Posterior vena cava (tissue), 2 donors: Measurements from ENCODE around the gene COL6A3. TPM values are rescaled to one million over a fixed set of nuclear protein-coding genes. Genes with fewer than 3 reads are reported as not detected.
A peak's percentile ranks its signal among the peaks of the same experiment; 100 is the strongest.
"Not testable (repeated sequence)": the region's sequence is repeated elsewhere in the genome, so short reads cannot be mapped to it uniquely, and the experiment has no call there.

Experiments
- DNase-seq: peaks from one replicate; pipeline ENCODE4 v3.0.0-alpha.2; 2020; ENCODE audit warnings: low spot score
- intact Hi-C, 2 donors: fragments of 100-400 bp; cut with DNase I; formaldehyde crosslinking; loops; one replicate each; pipeline versions ENCODE4 v1.14.1 to v1.14.2; 2022 to 2023
- total RNA-seq, 2 donors: library from RNA; stranded (reverse); fragmentation: NEBNext Ultra II Directional; extraction: Animal tissue kit (Norgen Biotek cat#: 25700); gene quantifications; one replicate each; pipeline ENCODE4 v1.2.1, GENCODE V29; 2021
- donor health status: DM: yes; HTN: yes; CAD: no.
- donor health status: DM: yes; HTN: yes; CAD: no.

COL6A3 gene
- total RNA-seq, 2 donors from 2014 or later: 485 to 835 TPM

DNA sequence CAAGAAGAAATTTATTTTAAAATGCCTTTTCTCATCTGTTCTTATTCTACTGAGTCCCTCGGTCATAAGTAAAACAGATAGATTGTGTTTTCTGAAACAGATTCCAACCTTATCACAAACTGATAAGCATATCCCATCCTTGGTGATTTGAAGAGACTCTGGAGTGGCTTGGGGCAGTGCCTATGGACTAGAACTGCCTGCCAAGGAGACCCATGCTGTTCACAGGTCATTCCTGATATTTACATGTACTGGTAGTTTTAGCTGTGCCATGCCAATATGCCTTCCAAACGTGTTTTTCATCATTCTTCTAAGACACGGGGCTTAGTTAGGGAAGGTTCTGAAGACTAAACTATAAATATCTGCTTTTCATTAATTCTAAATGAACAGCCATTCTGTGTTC lies 11.4 kb upstream of the COL6A3 start:
- intact Hi-C loops: no loop called here

DNA sequence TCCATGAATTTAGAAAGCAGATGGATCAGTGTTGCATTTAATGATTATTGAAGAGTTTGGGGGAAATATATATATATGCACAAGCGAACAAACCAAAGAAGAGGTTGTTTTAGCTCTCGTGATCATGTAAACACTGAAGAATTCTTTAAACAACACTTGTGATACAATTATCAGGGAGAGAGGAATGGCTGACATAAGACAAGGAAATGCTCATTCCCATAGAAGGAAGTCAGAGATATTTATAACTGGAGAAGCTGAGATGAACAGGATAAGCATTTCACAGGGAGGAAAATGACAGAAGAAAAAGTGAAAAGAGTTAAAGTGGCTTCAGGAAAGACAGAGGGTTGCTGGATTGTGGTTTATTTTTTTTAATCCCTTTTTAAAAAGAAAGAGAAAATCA lies 10.6 kb upstream of the COL6A3 start:
- intact Hi-C loops: loop anchor here in 1 of 2 donors (5.0 kb wide), 1 partner anchor 48 kb away; no protein-coding TSS in a partner anchor
- DNase-seq: no peak

More for the DNA sequence above, 11.4 kb upstream of the COL6A3 start:
- DNase-seq: no peak

DNA sequence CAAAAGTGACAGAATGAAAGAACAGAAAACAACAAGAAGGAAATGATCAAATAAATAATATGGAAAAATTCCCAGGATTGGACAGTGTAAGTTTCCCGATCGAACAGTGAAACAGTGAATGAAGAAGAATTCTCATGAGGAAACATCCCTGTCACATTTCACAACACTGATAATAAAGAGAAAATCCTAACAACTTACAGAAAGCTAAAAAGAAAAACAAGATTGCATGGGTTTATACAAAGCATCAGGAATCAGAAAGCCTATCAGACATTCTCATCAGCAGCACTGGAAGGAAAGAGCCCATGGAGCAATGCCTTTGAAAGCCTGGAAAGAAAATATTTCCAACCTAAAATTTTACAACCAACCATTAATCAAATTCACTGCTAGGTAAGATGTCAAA lies 9.9 kb upstream of the COL6A3 start:
- DNase-seq: no peak
- intact Hi-C loops: loop anchor here in 1 of 2 donors (5.0 kb wide), 1 partner anchor 48 kb away; no protein-coding TSS in a partner anchor

DNA sequence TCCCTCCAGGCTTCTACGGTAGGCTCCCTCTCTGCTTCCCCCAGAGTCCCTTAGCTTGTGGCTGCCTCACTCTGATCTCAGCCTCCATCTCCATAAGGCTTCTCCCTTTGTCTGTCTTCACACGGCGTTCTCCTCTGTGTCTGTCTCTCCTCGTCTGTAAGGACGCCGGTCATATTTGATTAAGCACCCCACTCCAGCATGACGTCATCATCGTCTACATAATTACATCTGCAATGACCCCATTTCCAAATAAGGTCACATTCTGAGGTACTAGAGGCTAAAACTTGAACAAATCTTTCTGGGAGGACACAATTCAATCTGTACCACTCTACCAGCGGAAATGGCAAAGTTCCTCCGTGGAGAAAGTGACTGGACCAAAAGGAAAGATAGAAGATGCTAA lies 8.3 kb upstream of the COL6A3 start:
- DNase-seq: no peak
- intact Hi-C loops: loop anchor here in 1 of 2 donors (5.0 kb wide), 1 partner anchor 50 kb away; no protein-coding TSS in a partner anchor

DNA sequence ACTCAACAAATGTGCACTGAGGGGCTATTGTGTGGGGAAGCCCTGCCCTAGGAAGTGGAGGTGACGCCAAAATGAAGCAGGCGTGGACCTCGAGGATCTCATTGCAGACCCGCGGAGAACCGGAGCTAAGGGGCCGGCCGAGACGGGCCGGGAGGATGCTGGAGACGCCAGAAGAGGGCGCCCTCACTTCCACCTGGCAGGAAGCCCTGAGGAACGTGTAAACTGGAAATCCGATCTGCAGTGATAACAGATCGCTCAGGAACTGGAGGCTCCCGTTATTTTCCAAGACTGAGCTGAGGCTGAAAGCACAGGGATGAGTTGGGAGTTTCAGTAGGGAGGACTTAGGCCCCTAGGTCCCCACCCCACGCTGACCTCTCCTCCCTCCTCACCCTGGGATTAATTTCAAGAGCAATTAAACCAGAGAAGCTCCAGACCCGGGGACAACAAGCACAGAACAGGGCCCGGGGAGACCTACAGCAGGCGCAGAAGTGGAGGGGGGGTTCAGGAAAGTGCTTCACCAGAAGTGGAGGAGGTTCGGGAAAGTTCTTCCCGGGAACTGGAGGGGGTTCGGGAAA lies 7.7 kb upstream of the COL6A3 start:
- intact Hi-C loops: loop anchor here in 1 of 2 donors (5.0 kb wide), 1 partner anchor 51 kb away; no protein-coding TSS in a partner anchor
- DNase-seq: peak; percentile 95

DNA sequence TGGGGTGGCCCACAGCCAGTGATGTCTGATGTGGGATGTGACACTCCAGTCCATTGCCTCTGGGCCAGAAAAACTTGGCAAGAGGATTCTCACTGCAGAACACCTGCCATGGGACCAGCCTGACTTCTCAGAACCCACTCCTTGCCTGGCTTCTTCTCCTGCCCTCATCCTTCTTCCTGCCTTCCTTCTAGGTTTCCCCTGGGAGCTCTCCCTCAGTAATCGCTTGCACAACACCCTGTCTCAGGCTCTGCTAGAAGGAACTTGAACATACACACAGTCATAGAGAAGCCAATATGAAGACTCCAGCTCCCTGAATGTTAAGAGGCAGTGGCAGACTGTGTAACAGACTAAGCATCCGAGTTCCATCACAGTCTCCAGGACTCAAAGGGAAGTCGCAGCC lies 4.3 kb upstream of the COL6A3 start:
- intact Hi-C loops: loop anchor here in 1 of 2 donors (10.0 kb wide), 1 partner anchor 57 kb away; no protein-coding TSS in a partner anchor

DNA sequence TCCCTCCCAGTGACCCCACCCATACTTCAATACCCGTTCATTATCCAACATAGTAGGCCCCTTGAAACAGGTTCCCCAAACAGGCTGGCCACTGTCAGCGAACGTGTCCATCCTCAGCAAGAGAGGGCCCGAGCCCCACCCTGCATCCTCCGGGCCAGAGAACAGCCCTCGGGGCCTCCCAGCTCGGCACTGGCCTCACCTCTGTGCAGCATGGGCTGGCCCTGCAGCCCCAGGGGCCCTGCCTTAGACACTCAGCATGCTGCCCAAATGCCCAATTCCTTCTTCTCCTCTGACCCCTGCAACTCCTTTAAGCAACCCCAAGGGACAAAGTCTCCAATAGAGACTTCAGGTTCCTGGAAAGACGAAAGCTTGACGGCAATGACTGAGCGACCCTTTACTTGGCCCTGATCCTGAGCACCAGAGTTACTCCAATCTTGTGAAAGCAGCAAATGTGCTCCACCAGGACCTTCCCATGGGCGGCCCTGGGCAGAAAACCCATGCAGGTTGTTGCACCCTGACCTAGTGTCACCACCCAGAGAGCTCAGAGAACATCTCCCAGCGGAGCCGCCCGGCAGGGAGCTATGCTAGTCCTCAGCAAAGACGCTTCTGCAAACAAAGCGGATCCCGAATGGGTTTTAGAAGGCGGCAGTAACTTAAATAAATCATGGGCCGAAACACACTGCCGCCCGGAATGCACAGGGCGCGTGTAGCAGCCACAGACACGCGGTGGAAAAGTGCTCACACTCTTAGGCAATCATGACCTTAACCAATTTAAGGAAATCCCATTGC lies 782 bp downstream of the COL6A3 start:
- intact Hi-C loops: loop anchor here (5.0 to 10.0 kb wide), 2 partner anchors 39 to 62 kb away; no protein-coding TSS in a partner anchor
- DNase-seq: no peak

More for the DNA sequence above, 4.3 kb upstream of the COL6A3 start:
- DNase-seq: no peak

DNA sequence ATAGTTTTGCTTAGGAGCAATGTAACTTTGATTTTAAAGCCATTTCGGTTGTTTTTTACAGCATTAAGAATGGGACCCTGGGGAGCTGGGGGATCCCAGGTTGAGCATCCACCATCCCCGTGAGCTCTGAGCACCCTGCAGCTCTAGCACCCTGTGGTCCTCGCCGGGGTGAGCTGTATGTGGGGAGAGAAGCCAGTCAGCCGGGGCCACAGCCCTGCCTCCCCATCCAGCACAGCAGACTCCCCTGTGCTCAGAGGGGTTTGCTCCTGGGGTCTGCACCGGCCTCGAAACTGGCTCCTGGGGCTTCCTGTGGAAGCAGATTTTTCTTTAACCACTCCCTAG lies 1.3 kb downstream of the COL6A3 start:
- intact Hi-C loops: loop anchor here (5.0 to 10.0 kb wide), 2 partner anchors 40 to 62 kb away; no protein-coding TSS in a partner anchor
- no peak for DNase-seq

DNA sequence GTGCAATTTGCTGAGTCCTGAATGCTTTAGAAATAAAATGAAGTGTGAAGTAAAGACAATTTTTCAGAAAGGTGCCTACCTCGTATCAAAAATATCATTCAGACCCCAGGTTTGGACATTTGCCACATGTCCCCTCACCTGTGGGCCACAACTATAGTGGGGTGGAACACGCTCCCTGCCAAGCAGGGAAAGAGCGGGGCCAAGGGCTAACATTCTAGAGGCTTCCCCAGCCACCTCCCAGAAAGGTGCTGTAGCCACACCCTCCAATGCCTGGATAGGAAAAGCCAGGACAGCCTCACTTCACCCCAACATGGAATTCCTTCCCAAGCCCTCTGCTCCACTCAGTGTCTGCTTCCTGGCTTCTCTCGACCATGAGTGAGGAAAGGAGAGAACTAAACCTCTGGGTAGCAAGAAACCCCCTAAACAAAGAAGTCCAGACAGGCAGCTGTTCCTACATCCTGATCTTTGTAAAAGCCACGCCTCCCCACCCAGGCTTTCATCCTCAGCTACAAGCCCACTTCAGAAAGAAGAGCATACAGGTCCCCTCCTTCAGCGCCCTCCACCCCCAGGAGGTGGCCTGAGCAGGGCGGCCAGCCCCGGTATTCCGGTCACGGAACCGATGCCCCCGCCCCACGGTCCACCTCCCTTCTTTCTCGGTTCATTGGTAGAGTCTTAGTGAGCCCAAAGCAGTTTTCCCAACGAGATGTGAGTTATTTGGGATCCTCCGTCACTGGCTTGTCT lies 2.1 kb downstream of the COL6A3 start:
- no peak for DNase-seq

DNA sequence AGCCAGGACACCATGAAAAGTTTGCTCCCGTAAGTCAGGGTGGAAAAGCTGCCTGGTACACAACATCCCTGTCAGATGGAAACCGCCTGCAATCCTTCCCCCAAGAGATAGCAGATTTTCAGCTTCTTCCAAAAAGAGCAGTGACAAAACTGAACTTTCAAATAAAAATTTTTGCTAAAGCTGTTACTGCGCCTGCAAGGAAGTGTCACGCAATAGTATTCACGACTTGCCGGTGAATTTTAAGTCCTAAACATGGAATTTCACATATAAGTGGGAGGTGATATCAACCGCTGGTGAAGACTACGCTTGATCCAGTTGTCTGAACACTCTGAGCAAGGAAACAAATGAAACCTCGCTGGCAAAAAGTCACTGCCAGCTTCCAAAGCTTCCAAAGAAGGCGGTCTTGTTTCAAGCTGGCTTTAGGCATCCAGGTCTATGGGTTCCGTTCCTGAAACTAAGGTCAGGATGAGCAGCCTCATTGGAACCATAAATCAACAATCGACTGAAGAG lies 2.8 kb downstream of the COL6A3 start:
- intact Hi-C loops: loop anchor here (5.0 to 10.0 kb wide), 2 partner anchors 41 to 64 kb away; no protein-coding TSS in a partner anchor
- DNase-seq: no peak

More for the DNA sequence above, 2.1 kb downstream of the COL6A3 start:
- intact Hi-C loops: loop anchor here (5.0 to 10.0 kb wide), 2 partner anchors 40 to 63 kb away; no protein-coding TSS in a partner anchor

DNA sequence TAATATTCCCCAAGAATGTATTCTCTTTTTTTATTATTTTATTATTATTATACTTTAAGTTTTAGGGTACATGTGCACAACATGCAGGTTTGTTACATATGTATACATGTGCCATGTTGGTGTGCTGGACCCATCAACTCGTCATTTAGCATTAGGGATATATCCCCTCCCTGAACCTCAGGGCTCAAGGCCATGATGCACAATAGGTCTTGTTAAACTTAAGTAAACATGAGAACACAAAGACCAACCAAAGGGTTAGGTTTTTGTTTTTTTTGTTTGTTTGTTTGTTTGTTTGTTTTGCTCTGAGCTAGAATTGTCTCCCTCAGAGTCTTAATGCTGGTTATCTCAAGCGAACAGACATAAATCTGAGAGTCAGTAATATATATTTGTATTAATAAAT lies 4.7 kb downstream of the COL6A3 start:
- DNase-seq: not testable (repeated sequence)
- intact Hi-C loops: loop anchor here (5.0 to 10.0 kb wide), 2 partner anchors 227 to 234 kb away; no protein-coding TSS in a partner anchor

DNA sequence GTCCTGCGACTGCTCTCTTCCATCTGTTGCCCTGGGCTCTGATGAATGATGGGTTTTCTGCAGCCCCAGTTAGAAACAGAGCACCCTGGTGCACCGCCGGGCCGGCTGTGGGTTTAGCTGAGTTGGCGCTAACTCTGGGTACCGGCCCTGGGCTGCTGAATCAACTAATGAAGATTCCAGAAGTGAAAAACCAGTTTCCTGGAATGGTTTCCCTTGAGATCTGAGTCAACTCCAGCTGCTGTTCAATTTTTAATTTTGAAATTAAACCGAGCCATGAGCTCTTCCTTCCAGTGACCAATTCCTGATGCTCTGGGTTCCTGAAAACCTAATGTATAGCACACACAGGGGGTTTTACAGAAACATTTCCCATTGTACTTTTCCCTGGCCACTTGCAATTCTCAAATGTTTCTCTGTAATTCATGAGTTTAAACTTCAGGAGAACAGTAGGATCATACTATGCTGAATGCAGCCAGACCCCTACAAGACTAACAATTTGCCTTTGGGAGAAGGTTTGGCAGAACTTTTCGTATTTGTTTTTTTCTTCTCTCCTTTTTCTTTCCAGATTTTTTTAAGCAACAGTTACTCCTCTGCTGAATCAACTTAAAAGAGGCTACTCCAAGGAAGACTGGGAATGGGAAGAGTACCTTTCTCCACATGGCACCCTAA lies 5.5 kb downstream of the COL6A3 start:
- DNase-seq: peak; percentile 87
- intact Hi-C loops: loop anchor here (5.0 to 10.0 kb wide), 2 partner anchors 226 to 234 kb away; no protein-coding TSS in a partner anchor

DNA sequence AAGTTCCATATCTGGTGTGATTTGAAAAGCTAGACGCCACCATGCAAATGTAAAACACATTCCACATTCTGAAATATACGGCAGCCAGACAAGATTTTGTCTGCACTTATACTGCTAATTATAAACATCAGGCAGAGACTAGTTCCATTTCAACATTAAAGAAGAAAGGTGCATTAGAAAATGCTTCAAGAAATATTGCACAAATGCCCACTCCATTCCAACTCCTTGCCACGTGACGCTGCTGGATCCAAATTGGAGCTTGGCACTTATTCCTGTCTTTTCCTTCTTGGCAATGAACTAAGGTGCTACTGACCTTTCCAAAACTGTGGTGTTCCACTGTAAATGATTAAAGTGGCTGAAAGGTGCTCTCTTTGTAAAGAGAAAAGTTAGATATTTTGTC lies 6.3 kb downstream of the COL6A3 start:
- intact Hi-C loops: loop anchor here (5.0 to 10.0 kb wide), 2 partner anchors 225 to 233 kb away; no protein-coding TSS in a partner anchor
- DNase-seq: no peak

DNA sequence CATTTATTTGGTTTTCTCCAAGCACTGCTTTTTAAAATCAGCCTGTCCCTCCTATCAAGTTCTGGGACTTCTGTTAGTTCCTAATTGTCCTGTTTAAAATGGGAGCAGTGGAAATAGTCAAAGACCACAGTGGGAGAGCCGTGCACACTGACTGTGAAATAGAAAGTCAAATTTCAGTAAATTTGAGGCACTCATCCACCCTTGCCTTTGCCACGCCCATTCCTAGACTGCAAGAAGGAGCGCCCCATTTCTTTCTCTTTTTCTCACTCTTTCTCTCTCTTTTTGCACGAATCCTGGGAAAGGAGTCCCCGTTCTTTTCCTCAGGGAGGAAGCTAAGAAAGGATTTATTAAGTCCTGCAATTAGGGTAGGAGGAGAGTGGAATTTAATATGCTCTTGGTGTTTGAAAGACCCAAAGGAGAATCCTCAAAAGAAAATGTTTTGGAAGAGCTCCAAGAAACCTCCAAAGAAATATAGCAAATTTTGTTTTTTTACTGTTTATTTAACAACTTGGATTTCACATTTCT lies 7.5 kb downstream of the COL6A3 start:
- intact Hi-C loops: loop anchor here (5.0 to 10.0 kb wide), 2 partner anchors 224 to 232 kb away; no protein-coding TSS in a partner anchor
- no peak for DNase-seq

DNA sequence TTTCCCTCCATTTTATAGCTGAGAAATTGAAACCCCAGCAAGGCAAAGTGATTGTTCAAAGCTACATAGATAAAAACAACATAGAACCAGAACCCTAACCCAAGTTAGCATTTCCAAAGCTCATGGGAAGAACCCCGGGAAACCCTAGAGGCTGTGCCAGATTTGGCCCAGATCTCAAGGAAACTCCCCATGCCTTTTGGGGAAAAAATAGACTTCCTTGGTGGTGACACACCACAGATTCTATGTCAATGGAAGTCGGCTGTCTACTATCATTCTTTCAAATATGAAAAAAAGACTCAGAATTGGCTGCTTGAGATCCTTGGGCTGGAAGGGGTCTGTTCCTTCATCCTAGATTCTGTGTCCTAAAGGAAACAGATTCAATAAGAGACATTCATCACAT lies 8.4 kb downstream of the COL6A3 start:
- DNase-seq: no peak
- intact Hi-C loops: loop anchor here (5.0 to 10.0 kb wide), 2 partner anchors 223 to 231 kb away; no protein-coding TSS in a partner anchor

DNA sequence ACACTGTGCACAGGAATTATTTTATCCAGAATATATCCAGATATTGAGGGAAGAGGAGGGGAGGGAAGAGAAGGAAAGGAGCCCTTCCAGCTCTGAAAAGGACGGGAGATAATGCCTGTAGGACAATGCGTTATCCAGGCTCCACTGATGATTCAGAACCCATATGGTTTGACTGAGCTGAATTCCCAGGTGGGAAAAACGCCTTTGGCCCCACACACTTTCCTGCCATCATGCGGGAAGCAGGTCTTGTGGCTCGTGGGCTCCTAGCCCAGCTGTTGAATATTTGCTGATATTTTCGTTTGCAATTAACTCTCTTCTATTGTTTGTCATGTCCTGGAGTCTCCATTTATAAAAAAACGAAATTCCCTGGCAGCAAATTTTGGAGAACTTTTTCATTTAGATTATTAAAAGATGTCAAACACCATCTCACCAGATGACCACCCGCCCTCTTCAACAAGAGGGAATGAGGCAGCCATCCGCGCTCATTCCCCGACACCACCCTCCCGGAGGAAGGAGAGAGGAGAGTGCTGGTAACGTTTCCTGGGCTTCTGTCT lies 8.9 kb downstream of the COL6A3 start:
- no peak for DNase-seq
- intact Hi-C loops: loop anchor here (5.0 to 10.0 kb wide), 2 partner anchors 223 to 230 kb away; no protein-coding TSS in a partner anchor

DNA sequence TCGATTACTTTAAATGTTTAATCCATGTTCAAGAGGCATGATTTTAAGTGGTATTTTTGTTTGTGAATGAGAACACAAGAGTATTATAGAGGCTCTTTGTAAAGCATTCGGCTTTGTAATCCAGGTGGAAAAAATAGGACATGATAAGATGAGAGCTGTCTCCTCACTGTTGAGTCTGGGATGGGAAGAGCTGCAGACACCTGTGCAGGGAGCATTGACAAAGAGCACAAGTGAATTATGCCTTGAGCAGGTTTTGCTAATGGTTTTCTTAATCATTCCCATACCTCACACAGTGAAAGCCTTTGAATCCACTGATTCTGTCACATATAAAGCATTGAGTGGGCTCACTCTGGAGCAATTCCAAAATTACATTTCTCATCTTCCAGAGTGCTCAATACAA lies 9.6 kb downstream of the COL6A3 start:
- no peak for DNase-seq
- intact Hi-C loops: loop anchor here in 1 of 2 donors (10.0 kb wide), 1 partner anchor 230 kb away; no protein-coding TSS in a partner anchor
